Osteocyte (in vitro differentiated cells): ENCODE measurements around the gene SLC13A3. TPM values are rescaled to one million over a fixed set of nuclear protein-coding genes. Genes with fewer than 3 reads are reported as not detected.

Source experiments
- DNase-seq: peaks from one replicate; pipeline ENCODE4 v3.0.0; 2021; ENCODE audit warnings: mixed read lengths; ENCODE audit not compliant: unreplicated experiment; ENCODE audit errors: extremely low spot score
- H3K27ac Mint-ChIP-seq: one replicate; pipeline ENCODE4 v1.8.0; 2021; ENCODE audit warnings: mild to moderate bottlenecking, mixed read lengths; ENCODE audit not compliant: unreplicated experiment
- H3K27me3 Mint-ChIP-seq: one replicate; pipeline ENCODE4 v1.8.0; 2021; ENCODE audit warnings: mixed read lengths; ENCODE audit not compliant: unreplicated experiment
- H3K36me3 Mint-ChIP-seq: one replicate; pipeline ENCODE4 v1.8.0; 2021; ENCODE audit warnings: mixed read lengths; ENCODE audit not compliant: unreplicated experiment
- H3K4me1 Mint-ChIP-seq: one replicate; pipeline ENCODE4 v1.8.0; 2021; ENCODE audit warnings: mixed read lengths; ENCODE audit not compliant: unreplicated experiment
- H3K4me3 Mint-ChIP-seq: one replicate; pipeline ENCODE4 v1.8.0; 2021; ENCODE audit warnings: mild to moderate bottlenecking, moderate library complexity, mixed read lengths; ENCODE audit not compliant: unreplicated experiment
- H3K9me3 Mint-ChIP-seq: one replicate; pipeline ENCODE4 v1.8.0; 2021; ENCODE audit warnings: mixed read lengths; ENCODE audit not compliant: unreplicated experiment
- total RNA-seq: library from RNA; stranded (reverse); gene quantifications from 2 replicates; pipeline ENCODE4 v1.2.1, GENCODE V29; 2021
- TF ChIP-seq, protein P1 (sequence below): fragments of 200-600 bp; sonication (generic); IDR thresholded peaks from 2 replicates; pipeline ENCODE4 v1.5.0; 2021; ENCODE audit warnings: antibody characterized with exemption, mild to moderate bottlenecking, moderate library complexity

Gene SLC13A3
- total RNA-seq, 1 donor from 2014 or later: 1.8 TPM

DNA sequence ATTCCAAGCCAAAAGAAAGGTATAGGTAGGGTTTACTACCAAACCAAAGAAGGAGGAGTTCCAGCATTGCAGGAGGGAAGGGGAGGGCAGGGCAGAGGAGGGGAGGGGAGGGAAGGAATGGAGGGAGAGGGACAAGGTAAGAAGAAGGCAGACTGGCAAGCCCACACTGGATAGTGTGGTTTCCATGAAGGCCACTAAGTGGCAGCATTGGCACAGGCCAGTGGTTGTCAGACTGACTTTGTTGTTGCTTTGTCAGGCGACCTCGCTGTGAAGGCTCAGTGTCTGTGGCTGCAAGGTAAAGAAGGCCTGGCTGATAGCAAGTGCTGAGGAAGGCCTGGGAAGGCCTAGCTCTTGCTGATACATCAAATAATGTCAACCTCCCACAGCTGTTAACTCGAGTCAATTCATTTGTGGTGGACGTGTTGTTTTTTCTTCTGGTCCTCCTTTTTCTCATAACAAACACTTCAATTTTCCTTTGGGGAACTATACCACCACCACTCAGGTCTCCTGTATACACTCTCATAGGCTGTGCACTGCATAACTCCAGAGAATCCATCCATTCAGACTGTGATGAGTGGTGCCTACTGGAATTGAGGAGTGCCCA lies 130.2 kb downstream of the SLC13A3 start:
- Mint-ChIP-seq H3K27ac (no peak overlapping the region), H3K4me3 (no peak overlapping the region), H3K27me3 (peaks cover 29% of the 10 kb centered on the region), H3K4me1 (no peaks in the 10 kb centered on the region), H3K9me3 (no peaks in the 10 kb centered on the region), H3K36me3 (no peaks in the 10 kb centered on the region)
- DNase-seq: no peak
- TF ChIP-seq, protein P1, sequence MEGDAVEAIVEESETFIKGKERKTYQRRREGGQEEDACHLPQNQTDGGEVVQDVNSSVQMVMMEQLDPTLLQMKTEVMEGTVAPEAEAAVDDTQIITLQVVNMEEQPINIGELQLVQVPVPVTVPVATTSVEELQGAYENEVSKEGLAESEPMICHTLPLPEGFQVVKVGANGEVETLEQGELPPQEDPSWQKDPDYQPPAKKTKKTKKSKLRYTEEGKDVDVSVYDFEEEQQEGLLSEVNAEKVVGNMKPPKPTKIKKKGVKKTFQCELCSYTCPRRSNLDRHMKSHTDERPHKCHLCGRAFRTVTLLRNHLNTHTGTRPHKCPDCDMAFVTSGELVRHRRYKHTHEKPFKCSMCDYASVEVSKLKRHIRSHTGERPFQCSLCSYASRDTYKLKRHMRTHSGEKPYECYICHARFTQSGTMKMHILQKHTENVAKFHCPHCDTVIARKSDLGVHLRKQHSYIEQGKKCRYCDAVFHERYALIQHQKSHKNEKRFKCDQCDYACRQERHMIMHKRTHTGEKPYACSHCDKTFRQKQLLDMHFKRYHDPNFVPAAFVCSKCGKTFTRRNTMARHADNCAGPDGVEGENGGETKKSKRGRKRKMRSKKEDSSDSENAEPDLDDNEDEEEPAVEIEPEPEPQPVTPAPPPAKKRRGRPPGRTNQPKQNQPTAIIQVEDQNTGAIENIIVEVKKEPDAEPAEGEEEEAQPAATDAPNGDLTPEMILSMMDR: peak; percentile 69

DNA sequence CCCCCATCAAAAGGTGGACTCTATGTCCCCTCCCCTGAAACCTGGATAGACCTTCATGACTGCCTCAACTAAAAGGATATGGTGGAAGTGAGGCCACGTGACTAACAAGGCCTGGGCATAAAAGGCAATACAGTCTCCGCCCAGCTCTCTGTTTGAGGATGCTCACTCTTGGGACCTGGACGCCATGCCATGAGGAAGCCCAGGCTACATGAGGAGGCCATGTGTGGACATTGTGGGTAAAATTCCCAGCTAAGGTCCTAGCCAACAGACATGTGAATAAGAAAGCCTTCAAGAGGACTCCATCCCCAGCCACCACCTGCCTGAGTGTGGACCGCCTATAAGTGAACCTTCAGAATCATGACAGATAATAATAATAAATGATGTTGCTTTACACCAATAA lies 130.7 kb downstream of the SLC13A3 start:
- Mint-ChIP-seq H3K27ac (no peak overlapping the region), H3K36me3 (no peaks in the 10 kb centered on the region), H3K4me3 (no peak overlapping the region), H3K27me3 (peaks cover 33% of the 10 kb centered on the region), H3K9me3 (no peaks in the 10 kb centered on the region), H3K4me1 (no peaks in the 10 kb centered on the region)
- DNase-seq: no peak
- TF ChIP-seq, protein P1: no peak

DNA sequence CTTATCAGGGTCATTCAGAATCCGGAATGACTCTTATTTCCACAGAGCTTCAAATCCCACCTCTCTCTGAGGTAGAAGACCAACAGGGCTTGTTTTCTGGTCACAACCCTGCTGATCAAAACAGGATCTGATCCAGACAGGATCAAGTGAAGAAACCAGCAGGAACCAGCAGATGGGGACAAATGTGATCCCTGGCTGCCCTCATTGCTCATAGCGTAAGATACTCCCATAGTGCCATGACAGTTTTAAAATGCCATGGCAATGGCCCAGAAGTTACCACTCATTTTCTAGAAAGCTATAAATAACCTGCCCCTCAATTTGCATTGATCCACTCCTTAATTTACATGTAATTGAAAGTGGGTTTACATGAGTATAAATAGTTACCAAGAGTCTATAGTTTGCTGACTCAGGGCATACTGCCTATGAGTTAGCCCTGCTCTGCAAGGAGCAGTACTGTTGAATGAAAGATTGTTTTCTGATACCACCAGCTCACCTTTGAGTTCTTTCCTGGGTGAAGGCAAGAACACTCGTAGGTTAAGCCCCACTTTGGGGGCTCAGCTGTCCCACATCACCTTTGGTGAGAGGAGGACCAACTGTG lies 131.7 kb downstream of the SLC13A3 start:
- DNase-seq: no peak
- H3K4me1 Mint-ChIP-seq: no peaks in the 10 kb centered on the region
- H3K27me3 Mint-ChIP-seq: peaks cover 36% of the 10 kb centered on the region
- H3K9me3 Mint-ChIP-seq: no peaks in the 10 kb centered on the region
- no peak overlapping the region for H3K27ac Mint-ChIP-seq
- no peak overlapping the region for H3K4me3 Mint-ChIP-seq
- no peaks in the 10 kb centered on the region for H3K36me3 Mint-ChIP-seq
- TF ChIP-seq, protein P1: no peak

DNA sequence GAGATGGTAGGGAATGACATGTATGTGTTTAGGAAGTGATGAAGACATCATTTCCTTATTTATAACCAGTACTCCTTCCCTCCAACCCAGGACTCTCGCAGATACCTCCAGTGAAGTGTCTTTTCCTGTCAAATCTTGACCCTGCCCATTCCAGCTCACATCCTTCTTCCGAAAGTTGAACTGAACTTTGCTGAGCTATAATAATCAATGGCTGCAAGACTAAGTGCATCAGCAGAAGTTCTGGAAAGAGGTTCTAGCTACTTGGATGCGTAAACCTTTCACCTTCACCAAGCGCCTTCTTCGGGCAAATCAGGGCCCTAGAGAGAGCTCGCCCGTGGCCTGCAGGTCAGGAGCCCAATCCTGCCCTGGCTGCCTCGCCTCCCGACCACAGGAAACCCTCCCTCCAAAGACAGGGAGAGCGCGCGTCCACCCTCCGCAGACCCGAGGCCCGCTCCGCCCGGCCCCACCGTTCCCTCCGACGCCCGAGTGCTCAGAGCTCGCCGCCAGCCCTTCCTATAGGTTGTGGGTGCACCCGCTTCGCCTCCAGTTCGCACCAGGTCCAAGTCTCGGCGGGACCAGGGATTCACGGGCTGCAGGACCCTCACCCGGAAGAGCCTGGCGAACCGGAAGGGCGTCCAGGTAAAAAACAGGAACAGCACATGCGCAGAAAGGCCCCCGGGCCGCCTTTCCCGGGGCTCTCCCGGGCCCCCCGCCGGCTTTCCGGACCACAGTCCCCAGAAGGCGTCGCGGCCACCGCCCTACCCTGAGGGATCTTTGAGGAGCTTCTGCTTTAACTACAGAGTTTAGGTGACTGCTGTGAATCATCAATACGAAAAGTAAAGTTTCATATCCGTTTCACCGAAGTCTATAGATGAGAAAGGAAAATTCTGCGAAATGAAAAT lies 138.1 kb downstream of the SLC13A3 start, which contains the start of gene ZNF334:
ZNF334 (minus strand) TSS at position 617 of the 902 bp plus-strand sequence. CDS start 1,457 bp downstream, outside the sequence.
- peaks cover 4% of the 10 kb centered on the region for H3K4me1 Mint-ChIP-seq
- TF ChIP-seq, protein P1: no peak
- peaks cover 7% of the 10 kb centered on the region for H3K36me3 Mint-ChIP-seq
- H3K27me3 Mint-ChIP-seq: peaks cover 20% of the 10 kb centered on the region
- peak within 1 kb of the TSS; percentile 87 for H3K4me3 Mint-ChIP-seq
- DNase-seq: peak; percentile 87
- peak within 1 kb of the TSS; percentile 59 for H3K27ac Mint-ChIP-seq
- peaks cover 4% of the 10 kb centered on the region for H3K9me3 Mint-ChIP-seq

DNA sequence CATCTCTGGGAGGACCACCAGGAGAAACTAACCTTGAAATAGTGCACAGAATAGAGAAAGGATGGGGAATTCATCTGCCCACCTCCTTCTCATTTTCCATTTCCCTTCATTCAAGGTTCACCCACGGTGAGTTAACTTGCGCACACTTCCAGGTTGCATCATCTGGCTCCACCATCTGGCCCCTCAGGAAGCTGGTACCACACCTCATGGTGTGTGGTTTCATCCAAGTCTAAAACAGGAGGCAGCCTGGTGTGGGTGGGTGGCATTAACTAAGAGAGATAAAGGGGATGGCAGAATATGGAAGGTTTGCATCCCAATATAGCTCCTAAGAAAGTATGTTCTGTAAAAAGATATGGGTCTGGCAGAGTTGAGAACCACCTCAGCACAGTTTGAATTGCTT lies 141.7 kb downstream of the SLC13A3 start:
- H3K27ac Mint-ChIP-seq: no peak overlapping the region
- H3K27me3 Mint-ChIP-seq: peaks cover 6% of the 10 kb centered on the region
- H3K9me3 Mint-ChIP-seq: peaks cover 9% of the 10 kb centered on the region
- peaks cover 7% of the 10 kb centered on the region for H3K36me3 Mint-ChIP-seq
- DNase-seq: no peak
- TF ChIP-seq, protein P1: no peak
- H3K4me3 Mint-ChIP-seq: no peak overlapping the region
- peaks cover 4% of the 10 kb centered on the region for H3K4me1 Mint-ChIP-seq
